Epidermal melanocyte (primary cell): ENCODE results near the gene TFR2.

Experiments used
- DNase-seq: peaks from one replicate; pipeline ENCODE4 v3.0.0; 2011; ENCODE audit warnings: low spot score; ENCODE audit not compliant: insufficient read length

The TFR2 gene

DNA sequence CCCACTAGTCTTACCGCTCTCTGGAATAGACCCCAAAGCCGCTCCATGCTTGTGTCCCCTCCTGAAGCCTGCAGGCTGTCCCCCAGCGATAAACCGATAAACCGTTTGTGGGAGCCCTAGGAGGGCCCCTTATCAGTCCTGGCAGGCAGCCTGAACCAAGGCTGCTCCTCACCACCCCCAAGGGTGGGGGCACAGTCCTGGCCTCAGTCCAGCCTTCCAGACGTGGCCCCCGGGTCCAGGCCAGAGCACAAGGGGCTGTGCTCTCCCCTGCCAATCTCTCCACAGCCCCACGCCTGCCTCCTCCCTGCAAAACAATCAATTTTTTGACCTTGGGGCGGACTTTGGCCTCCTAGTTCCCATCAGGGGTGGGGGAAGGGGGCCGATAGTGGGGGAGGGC lies at the start of gene TFR2:
TSS of gene TFR2 (minus strand) at position 90 of the 397 bp plus-strand sequence. CDS start at position 47, 43 bp downstream.
- no peak for DNase-seq

DNA sequence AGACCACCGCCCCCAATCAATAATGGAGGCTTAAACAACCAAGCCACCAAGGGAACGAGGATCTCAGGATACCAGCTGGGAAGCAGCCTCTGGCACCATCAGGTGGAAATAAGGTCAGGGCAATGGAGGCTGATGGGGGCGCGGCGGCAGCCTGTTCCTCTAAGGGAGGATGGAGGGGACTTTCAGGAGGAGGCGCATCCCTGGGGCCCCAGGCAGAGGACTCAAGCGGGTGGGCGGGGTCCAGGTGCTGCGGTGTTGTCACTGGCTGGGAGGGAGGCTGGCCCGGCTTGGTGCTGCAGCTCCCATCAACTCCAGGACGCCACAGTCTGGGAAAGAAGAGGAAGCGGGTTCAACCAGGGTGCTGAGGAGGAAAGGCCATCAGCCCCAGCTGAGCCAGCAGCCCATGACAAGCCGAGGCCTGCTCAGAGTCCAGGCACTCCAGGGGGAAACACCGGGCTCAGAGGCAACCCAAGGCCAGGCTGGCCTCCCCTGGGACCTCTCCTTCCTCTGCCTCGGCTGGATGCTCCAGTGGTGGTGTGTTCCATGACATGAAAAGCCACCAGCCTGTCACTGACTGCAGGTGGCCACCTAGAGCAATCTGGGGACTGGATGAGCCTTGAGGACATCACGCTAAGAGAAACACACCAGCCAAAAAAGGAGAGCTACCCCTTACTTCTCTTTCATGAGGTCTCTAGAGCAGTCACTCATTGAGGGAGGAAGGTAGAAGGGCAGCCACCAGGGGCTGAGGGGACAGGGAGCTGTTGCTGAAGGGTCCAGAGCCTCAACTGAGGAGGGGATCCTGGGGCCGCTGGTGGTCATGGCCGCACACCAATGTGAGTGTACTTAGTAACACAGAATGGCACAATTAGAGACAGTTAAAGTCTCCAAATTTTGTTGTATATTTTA lies 48.1 kb upstream of the TFR2 start:
- DNase-seq: no peak

DNA sequence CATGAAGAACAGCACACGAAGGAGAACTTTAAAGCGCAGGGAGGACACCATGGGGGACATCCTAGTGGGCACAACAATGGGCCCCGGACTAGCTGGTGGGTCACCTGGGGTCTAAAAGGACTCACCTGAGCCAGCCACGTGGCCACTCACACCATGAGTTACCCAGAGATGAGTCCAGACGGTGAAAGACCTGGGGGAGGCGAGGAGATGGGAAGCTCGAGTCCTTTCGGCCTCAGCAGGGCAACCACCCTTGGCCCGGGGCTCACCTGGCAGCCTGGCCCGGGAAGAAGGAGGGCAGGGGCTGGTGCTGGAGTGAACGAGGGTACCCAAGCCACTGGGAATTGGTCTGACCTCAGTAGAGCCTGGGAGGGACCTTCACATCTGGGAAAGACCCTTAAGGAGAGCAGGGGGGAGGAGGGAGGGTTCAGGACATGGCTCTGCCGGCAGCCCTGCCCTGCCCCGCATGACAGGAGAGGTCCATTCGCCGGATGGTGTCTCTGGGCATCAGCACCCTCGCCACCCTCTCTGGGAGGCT lies 47.0 kb upstream of the TFR2 start:
- DNase-seq: no peak

DNA sequence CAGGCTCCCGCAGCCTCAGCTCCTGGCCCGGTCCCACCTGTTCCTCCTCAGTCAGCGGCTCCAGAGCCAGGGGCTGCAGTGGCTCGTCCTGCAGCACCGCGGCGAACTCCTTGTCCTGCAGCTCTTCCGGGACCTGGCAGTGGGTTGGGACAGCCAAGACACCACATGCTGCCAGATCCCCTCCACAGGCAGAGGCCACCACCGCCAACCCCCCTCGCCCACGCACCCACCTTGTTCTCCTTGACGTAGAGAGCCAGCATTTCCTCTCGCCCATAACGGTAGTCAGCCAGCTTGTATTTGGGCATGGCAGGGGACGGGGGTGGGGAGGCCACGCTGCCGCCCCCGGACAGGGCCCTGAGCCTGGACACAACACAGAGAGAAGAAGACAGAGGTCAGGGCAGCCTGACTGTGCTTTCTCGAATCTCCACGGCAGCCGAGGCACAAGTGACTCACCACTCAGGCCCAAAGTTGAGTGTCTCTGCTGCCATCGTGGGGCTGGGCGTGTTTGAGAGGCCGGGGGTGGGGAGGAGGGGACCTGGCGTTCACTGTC lies 46.5 kb upstream of the TFR2 start:
- DNase-seq: no peak

GRCh38 chr7:100687261-100687660 lies 45.9 kb upstream of the TFR2 start:
- DNase-seq: no peak

GRCh38 chr7:100686822-100687211 lies 45.5 kb upstream of the TFR2 start:
- DNase-seq: no peak

DNA sequence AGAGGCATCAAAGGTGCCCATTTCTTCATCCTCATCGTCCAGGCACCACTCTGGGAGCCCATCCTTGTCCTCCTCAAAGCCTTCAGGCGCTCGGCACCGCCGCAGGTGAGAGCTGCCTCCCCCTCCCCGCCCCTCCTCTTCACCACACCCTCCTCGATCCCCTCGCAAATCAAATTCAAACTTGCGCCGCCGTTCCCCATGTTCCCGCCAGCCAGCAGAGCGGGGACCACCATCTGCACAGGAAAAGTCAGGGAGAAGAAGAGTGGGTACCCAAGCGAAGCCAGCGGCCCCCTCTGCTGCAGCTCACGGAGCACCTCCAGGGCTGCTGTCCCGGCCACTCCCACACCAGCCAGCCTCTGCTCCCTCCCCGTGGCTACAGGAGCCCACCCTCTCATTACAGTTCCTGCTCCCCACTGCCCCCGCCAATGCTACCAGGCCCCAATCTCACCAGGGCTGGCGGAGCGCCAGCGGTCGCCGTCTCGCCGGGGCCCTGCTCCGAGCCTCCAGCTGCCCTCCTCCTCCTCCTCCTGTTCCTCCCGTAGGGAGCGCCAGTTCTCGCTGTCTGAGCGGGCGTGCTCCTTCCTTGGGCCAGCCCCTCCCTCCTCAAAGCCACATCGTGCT lies 45.0 kb upstream of the TFR2 start:
- no peak for DNase-seq

DNA sequence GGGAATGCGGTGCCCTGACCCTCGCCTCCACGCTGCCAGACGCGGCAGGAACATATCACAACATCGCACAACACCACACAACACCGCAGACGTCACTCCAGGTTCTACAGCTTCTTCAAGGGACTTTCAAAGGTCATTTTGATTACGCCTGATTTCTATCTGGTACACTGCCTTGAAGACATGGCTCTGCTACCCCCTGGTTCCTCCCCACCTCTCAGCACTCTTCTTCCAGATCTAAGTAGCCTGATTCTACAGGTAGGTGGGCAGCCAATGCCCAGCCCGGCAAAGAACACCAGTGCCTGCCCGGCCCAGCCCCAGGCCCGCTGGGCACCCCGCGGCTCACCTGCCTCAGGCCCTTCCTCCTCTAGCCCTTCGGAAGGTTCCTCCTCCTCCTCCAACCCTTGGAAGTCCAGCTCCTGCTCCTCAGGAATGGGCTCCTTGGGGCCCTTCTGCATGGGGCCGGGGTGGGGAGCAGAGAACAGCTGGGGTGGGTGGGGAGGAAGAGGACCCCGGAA lies 44.3 kb upstream of the TFR2 start:
- DNase-seq: no peak

DNA sequence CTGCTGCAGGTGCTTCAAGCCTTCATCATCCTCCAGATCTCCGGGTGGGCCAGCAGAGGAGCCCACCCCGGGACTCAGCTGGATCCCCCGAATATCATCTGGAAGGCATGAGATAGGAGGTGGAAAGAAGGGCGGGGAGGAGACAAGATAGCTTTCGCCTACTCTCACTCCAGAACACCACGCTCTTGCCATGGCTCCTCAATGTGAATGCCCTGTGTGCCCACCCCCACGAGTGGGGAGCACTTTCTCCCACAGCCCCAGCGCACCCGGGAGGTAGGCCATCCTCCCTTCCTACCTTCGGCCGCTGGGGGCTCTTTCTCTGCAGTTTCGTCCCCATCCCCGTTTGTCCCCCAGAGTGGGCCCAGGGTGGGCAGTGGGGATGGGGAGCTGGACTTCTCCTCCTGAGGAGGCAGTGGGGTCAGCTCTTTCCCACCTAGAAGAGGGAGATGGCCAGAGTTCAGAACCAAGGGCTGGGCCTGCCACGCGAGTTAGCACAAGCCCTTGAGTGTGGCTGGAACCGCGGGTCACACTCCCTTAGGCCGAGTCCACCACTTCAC lies 43.8 kb upstream of the TFR2 start:
- no peak for DNase-seq

- no peak for DNase-seq
Measured at GRCh38 chr7:100684534-100685042, 43.2 kb upstream of the TFR2 start.

DNA sequence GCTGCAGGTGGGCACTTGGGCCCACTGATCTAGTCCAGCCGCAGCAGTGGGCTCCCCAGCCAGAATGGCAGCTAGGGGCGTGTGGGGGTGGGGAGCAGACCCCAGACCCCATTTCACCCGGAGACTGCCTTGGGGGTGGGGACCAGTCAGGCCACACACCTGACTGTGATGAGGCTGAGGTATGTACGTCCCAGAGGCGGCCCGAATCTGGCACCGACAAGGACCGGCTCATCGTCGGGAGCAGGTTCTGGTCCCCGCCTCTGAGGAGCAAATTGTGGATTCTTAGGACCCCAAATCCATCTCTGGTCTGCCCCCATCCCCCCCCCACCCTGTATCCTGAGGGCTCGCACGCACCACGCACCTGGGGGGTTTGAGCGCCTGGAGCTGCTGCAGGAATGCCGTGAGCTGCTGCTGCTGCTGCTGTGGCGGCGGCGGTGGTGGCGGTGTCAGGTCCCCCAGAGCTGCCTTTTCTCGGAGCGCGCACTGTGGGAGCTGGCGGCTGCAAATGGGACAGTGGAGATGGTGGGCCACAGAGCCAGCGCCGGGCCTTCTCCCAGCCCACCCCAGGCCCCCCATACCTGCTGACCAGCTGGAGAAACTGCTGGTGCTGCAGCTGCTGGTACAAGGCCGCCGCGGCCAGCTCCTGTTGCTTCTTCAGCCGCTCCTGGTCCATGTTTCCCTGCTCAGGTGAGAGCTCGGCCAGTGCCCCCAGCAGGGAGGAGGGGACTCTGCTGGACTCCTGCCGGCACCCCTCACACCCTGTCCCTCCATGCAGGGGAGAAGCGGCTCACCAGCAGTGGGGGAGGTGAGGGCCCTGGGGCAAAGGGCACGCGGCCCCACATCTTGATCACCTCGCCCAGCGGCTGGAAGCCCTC lies 42.5 kb upstream of the TFR2 start:
- no peak for DNase-seq

DNA sequence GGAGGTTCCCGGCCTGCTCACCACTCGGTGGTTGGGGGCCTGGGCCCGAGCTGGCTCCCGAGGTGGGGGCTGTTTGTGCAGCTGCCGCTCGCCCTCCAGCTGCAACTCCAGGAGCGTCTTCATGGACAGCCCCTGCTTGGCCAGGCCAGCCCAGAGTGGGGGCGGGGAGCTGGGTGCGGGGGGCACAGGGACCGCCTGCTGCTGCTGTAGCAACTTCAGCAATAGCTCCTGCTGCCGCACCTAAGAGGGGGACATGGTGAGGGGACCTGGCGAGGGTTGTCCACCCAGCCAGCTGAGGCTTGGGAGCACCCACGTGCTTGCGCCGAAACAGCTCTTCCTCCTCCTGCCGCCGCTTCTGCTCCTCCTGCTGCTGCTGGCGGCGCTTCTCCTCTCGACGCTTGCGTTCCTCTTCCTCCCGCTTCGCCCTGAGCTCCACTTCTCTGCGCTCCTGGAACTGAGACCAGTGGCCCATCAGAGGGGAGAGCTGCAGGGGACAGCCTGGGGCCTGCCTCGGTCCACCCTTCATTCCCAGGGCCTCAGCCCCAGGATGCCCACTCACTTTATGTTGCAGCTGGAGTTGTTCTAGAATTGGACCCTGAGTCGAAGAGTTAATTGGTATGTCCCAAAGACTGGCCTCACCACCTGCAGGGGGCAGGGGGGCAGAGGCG lies 41.8 kb upstream of the TFR2 start:
- DNase-seq: no peak

GRCh38 chr7:100682228-100682741 lies 40.9 kb upstream of the TFR2 start:
- DNase-seq: no peak

GRCh38 chr7:100681491-100682227 lies 40.3 kb upstream of the TFR2 start:
- DNase-seq: no peak

DNA sequence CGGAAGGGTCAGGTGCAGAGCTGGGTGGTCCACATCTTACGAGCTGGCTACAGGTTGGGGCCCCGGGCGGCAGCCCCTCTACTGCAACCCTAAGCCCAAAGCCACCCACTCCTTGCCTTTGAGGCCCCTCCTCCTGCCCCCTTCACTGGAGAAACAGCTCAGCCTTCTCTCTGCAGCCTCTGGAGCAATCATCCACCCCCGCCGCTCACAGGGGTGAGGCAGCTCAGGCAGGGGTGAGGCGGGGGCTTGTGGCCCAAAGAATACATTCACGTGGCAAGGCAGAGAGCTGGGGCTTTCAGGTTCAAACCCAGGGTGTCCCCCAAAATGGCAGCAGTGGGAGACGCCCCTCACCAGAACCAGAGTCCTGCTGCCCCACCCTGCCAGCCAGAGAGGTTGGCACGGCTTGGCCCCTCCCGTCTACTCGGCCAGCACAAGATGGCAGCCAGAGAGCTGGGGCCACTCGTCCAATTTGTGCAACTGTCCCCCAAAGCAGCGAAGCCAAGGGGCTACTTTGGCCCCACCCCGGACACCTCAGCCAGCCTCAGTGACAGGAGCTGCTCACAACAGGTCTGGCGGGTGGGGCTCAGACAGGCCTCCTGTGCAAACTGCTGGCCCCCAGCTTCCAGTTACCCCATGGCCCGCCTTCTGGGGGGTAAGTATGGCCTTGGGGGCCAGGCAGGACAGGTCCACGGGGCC lies 39.4 kb upstream of the TFR2 start:
- no peak for DNase-seq

DNA sequence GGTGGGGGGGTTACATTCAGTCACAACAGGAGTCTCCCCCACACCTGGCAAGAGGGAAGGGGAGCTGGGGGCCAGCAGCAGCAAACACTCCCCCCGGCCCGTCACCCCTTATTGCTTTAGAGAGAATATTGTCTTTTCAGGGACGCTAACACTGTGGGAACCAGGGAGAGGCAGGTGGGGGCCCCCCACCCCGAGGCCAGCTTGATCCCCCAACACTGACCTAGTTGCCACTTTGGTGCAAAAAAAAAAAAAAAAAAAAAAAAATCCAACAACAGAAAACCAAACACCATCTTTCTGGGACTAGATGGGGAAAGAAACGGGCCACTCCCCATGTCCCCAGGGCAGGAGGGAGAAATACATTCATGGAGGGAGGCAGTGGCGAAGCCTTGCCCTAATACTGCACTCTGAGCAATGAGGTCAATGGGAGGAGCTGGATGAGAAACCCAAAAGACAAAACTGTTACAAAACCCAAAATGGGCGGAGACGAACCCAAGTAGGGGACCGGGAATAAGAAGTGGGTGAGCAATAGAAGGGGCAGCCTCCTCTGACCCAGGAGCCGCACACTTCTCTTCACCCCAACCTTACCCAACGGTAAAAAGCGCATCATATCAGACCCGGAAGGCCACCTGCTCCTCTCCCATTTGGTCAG lies 38.7 kb upstream of the TFR2 start:
- no peak for DNase-seq

DNA sequence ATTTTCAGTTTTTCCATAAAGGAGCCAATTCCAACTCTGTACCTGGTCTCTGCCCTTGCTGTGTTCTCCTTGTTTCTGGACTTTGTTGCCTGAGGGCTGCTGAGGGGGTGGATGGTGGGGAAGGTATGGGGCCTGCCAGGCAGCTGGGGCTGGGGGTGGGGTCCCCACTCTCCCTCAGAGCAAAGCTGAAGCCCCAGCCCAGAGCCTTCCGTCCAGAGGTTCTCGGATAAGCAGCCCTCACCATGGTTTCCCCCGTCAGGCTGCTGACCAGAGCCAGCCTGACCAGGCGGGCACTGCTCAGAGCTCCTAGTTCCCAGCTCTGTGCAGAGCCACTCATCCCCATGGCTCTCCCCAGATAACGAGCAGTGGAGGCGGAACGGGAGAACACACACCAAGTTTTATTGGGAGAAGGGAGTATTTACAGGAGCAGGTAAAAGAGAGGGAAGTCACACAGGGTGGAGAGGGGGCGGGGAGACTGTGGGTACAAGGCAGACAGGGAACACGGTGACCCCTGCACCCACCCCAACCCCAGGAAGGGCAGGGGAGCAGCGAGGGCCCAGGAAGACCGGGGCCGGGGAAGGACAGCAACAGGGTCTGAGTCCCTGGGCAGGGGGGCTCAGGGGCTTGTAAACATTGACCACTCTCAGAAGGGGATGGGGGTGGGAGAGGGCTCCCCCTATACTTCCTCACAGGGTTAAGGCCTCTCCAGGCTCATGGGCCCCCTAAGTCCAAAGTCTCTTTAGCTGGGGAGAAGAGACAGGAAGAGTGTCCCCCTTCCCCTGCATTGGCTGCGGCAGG lies 38.0 kb upstream of the TFR2 start:
- DNase-seq: no peak
